COR-L47 (cell line): Measurements from ENCODE around the gene HPCAL1.

Experiments
- DNase-seq: peaks from one replicate; lab custom pipeline; 2025; lab: John Stamatoyannopoulos, UW

HPCAL1 gene

DNA sequence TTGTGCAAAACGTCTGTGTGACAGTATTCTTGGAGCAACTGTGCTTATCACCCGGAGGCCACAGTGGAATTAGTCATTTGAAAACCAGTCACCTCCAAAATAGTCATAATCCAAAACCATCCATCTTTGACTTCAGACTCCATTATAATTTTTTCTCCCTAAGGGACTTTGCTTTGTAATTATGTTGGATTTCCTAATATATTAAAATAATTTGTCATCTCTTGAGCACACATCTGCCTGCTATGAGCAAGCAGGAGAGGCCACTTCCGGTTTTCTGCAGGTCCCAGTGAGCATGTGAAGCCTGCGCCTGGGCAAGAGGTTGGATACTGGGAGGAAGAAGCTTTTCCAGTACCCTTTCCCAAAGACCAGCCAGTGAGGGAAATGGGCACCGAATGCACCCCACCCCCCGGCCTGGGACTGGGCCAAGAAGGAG lies 87.7 kb downstream of the HPCAL1 start:
- DNase-seq, result no peak

DNA sequence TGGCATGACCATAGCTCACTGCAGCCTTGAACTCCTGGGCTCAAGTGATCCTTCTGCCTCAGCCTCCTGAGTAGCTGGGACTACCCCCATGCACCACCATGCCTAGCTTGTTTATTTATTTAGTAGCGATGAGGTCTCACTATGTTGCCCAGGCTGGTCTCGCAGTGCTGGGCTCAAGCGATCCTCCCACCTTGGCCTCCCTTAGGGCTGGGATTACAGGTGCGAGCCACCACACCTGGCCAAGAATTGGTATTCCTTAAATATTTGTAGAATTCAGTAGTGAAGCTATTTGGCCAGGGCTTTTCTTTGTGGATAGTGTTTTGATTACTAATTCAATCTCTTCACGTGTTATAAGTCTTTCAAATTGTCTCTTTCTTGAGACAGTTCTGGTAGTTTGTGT lies 89.4 kb downstream of the HPCAL1 start:
- DNase-seq, result no peak

DNA sequence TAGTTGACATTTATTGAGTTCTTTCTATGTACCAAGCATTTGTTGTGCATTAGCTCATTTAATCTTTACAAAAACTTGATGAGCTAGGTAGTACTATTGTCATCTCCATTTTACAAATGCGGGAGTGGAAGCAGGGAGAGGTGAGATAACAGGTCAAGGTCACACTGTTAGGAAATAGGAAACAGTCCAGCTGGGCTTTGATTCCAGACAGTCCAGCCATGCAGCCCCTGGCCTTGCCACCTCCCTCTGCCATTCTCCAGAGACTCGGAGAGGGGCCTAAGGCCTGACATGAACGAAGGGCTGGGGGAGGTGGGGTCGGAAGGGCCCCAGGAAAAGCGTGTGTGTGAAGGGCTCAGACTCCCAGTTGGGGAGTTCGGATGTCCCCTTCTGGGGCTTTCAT lies 89.8 kb downstream of the HPCAL1 start:
- DNase-seq, result no peak

DNA sequence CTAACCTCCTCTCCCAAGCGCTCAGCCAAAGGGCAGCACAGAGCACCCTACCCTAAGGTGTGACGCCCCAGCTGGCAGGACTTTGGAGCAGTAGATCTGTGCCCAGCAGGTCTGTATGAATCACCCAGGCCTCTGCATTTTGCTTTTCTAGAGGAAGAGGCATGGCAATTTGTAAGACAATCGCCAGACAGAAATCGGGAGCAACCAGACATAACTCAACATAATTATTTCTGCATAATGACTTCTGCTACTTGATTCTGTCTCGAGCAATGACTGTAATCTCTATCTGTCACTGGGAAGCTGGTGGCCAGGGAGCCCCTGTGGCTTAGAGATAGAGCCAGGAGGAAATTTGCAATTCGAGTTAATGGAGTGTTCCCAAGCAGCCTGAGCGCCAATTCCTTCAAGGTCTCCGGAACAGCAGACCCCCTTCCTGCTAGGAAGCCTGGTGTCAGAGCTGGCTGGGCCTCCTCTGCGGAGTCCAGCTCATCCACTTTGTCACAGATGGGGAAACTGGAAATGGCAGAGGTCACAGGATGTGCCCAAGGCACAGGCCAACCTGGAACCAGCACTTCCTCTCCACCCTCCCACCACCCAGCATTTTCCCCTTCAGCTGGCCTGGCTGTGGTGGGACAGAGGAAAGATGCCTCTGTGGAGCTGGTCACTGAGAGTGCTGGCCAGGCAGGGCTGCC lies 90.4 kb downstream of the HPCAL1 start:
- DNase-seq, result no peak

DNA sequence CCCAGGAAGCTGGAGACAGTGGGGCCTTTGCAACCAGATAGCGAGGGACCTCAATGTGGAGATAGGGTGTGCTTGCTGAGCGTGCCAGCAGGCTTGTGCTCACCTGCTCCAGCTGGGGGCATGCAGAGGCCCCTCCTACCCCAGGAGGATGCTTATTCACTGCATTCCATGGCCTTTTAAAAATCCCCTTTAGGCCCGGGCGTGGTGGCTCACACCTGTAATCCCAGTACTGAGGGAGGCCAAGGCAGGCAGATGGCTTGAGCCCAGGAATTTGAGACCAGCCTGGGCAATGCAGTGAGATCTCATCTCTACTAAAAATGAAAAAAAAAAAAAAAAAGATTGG lies 90.9 kb downstream of the HPCAL1 start:
- no peak for DNase-seq

DNA sequence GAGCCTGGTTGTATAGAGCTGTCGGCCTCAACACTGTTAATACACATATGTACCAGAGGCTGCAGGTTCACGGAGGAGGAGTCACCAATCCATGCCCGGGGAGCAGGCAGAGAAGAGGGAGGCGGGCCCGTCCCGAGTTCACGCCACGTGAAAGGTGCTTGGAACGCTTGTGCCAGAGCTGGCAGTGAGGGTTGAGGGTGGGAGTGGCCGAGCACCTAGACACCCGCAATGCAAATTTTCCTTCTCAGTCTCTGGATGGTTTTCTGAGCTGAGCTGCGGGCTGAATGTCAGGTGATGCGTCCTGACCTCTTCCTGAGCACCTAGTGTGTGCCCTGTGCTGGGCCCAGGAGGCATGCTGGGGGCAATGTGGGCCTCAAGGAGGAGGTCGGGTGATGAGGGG lies 93.2 kb downstream of the HPCAL1 start:
- DNase-seq, result no peak

DNA sequence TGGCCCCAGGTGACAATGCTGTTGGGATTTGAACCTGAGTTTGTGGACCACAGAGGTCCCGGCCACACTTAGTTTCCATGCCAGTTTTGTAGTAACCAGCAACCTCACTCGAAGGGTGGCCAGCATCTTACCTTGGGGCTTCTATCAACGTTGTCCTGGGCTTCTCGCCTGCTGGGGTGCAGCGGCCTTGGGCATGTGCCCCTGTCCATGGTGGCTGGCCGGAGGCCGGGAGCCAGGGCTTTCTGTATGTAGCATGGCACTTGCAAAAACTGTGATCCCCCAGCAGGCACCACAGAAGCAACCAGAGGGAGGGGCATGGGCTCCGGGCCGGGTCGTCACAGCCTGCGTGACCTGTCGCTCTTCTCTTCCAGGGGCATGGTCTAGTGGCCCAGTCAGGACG lies 93.8 kb downstream of the HPCAL1 start:
- DNase-seq, result no peak

DNA sequence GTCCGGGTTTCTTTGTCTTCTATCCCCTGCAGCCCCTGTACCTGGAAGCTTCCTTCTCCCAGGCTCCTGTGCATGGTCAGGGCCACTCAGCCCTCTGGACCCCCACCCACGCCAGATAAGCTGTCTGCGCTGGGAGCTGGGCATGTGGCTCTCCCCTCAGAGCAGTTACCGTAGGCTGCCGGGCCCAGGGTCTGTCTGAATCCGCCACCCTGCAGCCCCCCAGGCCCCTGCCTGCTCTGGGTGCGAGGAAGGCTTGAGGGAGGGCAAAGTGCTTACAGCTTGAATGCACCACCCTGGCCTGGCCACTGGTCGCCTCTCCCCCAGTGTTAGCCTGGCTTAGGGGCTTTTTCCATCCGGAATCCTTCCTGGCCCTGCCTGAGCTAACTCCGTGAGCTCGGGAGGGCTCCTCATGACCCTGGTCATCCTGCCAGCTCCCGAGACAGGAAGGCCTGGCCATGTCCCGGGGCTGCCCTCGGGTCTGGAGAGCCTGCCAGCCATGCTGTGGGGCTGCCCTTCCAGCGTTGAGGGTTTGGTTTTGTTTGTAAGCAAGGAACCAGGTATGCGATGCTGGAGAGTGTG lies 94.7 kb downstream of the HPCAL1 start:
- no peak for DNase-seq

DNA sequence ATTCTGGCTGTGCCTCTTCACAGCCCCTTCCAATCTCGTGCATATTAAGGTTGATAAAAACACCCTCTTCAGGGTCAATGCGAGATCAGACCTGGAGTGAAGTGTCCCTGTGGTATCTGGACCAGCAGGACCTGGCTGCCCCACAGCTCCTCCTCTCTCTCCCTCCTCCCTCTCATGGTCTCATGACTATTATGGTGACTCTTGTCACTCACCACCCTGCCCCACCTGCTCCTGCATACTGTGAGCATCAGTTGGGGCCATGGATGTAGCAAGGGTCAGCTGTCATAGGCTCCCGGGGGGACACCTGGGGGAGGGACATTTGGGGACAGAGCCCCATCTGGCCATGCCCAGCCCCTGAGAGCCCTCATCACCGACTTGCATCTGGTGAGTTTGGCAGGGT lies 95.2 kb downstream of the HPCAL1 start:
- DNase-seq, result no peak

DNA sequence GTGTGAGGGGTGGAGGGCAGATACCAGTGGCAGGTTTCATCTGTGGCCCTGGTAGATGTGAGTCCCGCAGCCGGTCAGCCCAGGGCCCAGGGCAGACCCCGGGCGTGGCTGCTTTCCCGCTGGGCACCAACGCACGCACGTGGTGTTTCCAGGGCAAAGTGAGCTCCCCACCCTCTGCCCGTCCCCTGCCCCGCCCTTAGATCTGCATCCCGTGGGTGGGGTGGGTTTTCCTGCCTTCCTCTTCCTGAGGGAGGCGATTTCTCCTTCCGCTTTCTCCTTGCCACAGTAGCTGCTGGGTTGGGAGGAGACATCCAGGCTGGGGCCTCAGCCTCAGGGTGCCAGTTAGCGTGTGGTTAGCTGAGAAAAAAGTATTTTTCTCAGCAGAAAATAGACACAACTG lies 95.8 kb downstream of the HPCAL1 start:
- DNase-seq, result no peak

DNA sequence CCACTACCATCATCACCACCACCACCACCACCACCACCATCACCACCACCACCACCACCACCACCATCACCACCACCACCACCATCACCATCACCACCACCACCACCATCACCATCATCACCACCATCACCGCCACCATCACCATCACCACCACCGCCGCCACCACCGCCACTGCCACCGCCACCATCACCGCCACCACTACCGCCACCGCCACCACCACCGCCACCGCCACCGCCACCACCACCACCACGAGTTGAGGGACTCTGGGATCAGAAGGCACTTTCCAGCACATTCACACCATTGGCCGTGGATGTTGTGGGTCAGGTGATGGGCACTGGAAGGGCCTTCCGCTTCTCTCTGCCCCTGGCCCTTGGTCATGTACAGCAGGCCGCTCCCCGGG lies 96.7 kb downstream of the HPCAL1 start:
- no peak for DNase-seq

DNA sequence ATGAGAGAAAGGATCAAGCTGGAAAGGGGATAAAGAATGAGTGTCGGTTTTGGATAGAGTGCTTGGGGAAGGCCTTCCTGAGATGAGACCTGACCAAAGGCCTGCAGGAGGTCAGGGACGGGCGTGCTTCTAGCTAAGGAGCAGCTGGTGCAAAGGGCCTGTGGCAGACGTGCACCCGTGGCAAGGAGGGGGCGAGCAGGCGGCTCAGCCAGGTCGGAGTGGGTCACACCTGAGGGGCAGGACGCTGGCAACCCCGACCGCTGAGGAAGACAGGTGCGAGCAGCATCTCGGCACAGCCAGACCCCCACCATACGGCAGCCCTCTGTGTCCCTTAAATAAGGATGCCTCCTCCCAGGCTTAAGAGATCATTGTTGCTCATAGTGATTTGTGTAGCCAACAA lies 97.3 kb downstream of the HPCAL1 start:
- DNase-seq, result no peak

DNA sequence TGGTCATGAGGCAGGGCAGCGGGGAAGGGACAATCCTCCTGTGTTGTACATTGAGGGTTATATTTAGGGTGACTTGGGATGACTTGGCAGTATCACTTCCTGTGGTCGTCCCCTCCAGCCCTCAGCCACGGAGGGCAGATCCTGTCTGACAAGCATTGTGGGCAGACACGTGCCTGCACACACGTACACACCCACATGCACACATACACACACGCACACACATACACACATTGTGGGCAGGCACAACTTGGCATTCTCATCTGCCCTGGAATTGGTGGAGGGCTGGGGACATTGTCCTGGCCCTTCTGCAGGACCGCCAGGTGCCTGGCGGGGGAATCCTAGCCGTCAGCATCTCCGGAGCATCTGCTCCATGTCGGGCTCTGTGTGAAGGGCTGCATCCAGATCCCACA lies 97.9 kb downstream of the HPCAL1 start:
- DNase-seq, result no peak

DNA sequence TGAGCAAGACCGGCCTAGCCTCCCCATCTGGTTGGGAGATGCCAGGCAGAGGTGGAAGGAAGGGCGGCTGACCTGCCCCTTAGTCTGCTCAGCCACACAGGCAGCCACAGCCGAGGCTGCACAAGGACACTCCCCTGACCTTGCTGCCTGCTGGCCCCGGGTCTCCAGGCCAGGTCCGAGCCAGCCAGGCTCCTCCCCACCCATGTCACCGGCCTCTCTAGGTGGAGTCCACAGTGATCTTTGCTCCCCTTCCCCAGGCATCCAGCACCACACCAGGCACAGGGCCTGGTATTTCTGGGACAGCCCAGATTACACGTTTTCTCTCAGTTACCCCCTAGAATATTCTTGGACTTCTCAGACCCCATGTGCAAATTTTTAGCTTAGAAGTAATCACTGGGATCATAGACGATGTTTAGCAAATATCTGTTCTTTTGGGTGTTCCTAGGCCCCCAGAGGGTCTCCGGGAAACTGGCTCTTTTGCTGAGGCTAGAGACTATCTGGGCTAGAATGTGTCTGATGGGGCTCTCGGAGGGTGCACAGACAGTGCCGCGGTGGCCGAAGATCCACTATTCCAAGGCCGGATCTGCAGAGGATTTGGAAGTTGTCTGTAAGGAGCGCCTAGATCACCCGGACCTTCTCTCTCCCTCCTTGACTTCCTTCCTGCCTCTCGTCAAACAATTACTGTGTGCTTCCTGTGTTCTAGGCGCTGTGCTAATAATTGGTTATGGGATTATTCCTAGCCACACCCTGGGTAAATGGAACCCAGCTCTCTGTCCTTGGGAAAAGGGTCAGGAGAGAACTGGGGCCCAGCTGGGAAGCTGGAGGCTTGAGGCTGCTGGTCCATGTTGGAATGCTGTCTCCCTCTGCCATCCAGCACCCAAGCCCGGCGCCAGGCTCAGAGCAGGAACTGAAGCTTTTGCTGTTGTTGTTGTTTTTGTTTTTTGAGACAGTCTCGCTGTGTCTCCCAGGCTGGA lies 98.6 kb downstream of the HPCAL1 start:
- DNase-seq, result no peak

DNA sequence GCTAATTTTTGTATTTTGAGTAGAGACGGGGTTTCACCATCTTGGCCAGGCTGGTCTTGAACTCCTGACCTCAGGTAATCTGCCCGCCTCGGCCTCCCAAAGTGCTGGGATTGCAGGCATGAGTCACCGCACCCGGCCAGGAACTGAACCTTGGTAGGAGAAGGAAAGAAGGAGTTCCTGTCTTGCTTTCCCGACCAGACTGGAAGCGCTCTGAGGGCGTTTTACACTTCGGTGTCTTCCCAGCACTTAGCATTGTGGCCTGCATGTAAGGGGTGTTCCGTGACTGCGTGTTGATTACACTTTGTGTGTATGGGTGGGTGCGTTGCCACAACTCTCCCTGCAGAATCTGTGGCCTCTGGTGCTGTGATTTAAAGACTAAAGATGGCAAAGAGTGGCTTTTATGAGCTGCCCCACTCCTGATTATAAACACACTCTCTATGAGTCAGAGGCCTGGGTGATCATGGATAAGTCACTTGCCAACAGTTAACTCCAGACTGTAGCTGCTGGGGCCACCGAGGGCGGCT lies 99.4 kb downstream of the HPCAL1 start:
- no peak for DNase-seq

DNA sequence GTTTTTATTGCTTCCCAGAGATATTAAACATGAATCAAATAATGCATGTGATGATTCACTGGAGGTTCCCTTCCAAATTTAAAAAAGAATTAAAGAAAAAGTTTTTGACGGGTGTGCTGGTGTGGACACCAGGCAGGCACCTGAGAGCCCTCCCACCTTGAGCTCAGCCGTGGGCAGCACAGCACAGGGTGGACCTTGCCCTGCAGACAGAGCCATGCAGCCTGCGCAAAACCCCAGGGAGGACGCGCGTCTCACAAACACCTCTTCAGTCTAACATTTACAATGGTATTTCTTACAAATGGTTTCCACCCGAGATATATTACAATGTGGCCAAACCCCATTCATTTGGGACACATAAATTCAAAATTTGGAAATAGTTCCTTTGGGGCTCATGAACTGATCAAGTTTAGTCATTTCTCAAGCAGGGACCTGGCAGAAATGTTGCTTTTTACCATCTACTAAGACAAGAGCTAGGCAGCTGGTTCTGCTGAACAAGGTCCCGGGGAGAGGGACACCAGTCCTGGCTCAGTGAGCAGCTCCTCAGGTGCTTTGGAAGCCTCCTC lies 100.0 kb downstream of the HPCAL1 start:
- no peak for DNase-seq

DNA sequence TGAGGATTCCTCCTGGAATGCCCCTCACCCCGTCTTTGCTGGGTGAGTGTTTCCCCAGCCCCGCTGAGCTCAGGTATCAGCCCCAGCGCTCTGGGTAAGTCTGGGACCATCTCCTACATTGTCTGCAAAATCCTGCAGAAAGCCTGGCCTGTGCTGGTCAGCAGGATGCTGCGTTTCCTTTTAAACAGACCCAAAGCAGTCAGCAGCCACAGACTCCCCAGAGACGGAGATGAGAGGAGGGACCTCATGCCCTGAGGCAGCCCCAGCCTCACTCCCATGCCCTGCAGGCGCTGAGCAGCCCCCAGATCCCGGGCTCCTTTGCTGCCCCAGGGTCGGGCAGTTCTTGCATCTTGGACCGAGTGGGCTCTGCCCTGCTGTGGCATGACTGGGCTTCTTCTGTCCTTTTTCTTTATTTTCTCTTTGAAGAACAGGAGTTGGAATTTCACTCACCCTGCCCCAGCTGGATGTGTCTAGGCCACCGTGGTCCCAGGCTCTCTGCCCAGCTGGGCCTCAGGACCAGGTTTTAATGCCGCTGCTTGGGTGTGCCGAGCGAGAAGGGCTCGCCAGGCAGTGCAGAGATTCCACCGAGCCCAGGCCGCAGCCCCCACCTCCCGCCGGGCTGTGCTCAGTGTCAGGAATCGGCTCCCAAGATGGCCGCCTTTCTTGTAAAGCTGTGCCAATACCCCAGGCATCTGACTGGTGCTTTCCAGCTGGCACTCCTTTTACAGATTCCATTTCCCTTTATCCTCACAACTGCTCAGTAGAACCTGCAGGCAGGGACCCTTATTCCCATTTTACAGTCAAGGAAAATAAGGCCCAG lies 101.8 kb downstream of the HPCAL1 start:
- no peak for DNase-seq

DNA sequence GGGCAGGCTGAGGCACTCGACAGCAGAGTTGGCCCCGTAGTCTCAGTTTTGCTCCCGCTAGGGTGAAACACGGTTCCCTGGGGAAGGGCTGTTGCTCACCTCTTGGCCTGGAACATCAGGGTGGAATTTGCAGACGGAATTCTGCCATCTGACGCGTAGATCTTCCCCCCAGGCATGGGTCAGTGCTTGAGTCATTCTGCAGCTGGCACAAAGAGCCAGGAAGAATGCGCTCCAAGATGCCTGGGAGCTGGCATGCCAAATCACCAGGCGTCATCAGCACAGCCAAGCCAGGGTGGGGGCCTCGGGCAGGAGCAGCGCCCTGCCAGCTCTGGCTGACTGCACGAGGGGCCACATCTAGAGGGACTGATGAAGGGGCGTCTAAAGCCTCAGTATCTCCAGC lies 102.7 kb downstream of the HPCAL1 start:
- DNase-seq, result no peak

DNA sequence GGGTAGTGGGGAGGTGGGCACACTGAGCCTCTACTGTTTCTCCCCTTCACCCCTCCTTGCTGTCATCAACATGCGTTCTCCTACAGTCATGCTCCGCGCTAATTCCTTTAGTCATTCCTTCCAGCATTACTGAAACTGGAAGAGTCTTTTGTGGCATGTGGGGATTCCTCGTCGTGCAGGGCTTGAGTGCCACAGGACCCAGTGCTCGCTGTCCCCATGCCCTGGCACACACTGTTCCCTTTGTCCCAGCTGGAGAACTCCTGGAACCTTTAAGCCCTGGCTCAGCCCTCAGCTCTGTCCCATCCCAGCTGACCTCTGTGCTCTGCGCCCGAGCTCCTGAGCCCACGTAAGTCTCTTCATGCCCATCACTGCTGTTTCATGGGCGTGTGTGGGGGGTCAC lies 103.3 kb downstream of the HPCAL1 start:
- no peak for DNase-seq

DNA sequence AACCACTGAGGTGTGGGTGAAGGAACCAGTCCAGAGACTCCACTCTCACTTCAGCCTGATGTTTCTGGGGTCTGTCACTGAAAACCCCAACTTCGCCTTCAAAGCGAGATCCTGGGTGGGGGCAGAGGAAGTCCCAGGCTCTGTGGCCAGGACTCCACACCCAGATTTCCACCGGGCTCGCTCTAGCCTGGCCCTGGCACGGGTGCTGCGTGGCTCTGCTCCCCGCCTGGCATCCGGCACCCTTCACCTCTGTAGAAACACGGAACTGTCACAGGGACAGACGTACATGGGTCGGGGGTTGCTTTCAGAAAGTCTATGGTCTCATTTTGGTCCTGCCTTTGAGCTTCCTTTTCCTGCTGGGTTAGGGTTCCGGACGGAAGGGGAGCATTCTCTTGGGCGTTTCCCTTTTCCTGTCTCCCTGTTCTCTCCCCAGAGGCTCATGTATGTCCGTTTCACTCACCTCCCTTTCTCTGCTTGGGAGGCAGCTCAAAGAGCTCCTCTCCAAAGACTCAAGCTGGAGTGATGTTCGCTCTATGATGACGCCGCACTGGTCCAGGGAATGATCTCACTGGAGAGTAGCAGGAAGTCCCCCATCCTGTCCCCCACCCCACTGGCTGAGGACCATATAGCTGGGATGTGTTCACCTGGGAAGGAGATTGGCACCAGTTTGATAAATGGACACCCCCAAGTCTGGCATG lies 103.9 kb downstream of the HPCAL1 start:
- no peak for DNase-seq

DNA sequence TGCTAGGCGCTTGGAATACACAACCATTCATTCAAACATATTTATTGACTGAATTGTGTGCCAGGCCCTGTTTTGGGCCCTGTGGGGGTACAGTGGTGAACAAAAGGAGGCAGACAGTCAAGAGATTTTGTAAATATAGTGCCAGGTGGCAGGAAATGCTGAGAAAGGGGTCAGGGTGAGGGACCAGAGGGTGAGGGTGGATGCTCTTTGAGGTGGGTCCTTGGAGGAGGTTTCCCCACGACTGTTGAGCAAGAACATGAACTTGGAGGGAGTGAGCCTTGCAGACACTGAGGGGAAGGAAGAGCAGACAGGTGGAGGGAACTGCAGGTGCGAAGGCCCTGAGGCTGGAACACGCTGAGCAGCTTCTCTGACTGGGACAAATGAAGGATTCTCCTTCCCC lies 104.7 kb downstream of the HPCAL1 start:
- no peak for DNase-seq
